PC-9 (cell line): ENCODE results near the gene RAB31. TPM values are rescaled to one million over a fixed set of nuclear protein-coding genes. Genes with fewer than 3 reads are reported as not detected.
"Not testable (repeated sequence)": the region's sequence is repeated elsewhere in the genome, so short reads cannot be mapped to it uniquely, and the experiment has no call there.

ENCODE experiments used
- BruUV-seq: library from RNA; stranded (reverse); fragments of 400-500 nt; replicated peaks from 2 replicates; lab custom pipeline; 2021; lab: Mats Ljungman, UMichigan
- CTCF ChIA-PET: fragments of 300-600 bp; sonication (Branson Sonifier 250); formaldehyde crosslinking; loops from one replicate; lab custom pipeline; 2022; ENCODE audit warnings: antibody characterized with exemption; lab: Charles Lee
- POLR2A ChIA-PET: fragments of 300-600 bp; sonication (Branson Sonifier 250); formaldehyde crosslinking; loops from one replicate; lab custom pipeline; 2022; ENCODE audit warnings: antibody characterized with exemption; ENCODE audit not compliant: unreplicated experiment; lab: Charles Lee
- DNase-seq, 2 experiments: peaks; one replicate each; pipeline versions ENCODE4 v3.0.0 to v3.0.0-alpha.2; 2015 to 2022; ENCODE audit warnings: mixed read lengths in 1 of 2
- H2AFZ ChIP-seq: fragments of 200-600 bp; sonication (generic); 2 replicates; pipeline ENCODE4 v1.8.1; 2017; ENCODE audit warnings: antibody characterized with exemption
- H3F3A ChIP-seq: fragments of 200-600 bp; sonication (generic); 2 replicates; pipeline ENCODE4 v1.8.1; 2017; ENCODE audit warnings: antibody characterized with exemption, mild to moderate bottlenecking, low read depth; ENCODE audit not compliant: insufficient read depth
- H3K27ac ChIP-seq: fragments of 200-600 bp; sonication (generic); 2 replicates; pipeline ENCODE4 v1.6.1; 2016; ENCODE audit warnings: mixed run types
- H3K27me3 ChIP-seq: fragments of 200-600 bp; sonication (generic); 2 replicates; pipeline ENCODE4 v1.6.1; 2016; ENCODE audit warnings: low read depth, mixed run types; ENCODE audit not compliant: insufficient read depth
- H3K36me3 ChIP-seq: fragments of 200-600 bp; sonication (generic); 2 replicates; pipeline ENCODE4 v1.6.1; 2016; ENCODE audit warnings: low read depth, mixed run types
- H3K4me1 ChIP-seq: fragments of 200-600 bp; sonication (generic); replicated peaks from 2 replicates; pipeline ENCODE4 v1.6.1; 2016; ENCODE audit warnings: mixed run types; ENCODE audit not compliant: insufficient read depth
- H3K4me2 ChIP-seq: fragments of 200-600 bp; sonication (generic); 2 replicates; pipeline ENCODE4 v1.6.1; 2017; ENCODE audit warnings: mixed run types
- H3K4me3 ChIP-seq: fragments of 200-600 bp; sonication (generic); 2 replicates; pipeline ENCODE4 v1.6.1; 2016; ENCODE audit warnings: mixed run types
- H3K79me2 ChIP-seq: fragments of 200-600 bp; sonication (generic); 2 replicates; pipeline ENCODE4 v1.6.1; 2017; ENCODE audit warnings: low read depth, mixed run types
- H3K9me2 ChIP-seq: fragments of 200-600 bp; sonication (generic); 2 replicates; pipeline ENCODE4 v1.8.1; 2017; ENCODE audit warnings: mild to moderate bottlenecking; ENCODE audit not compliant: insufficient read depth
- H3K9me3 ChIP-seq: fragments of 200-600 bp; sonication (generic); 2 replicates; pipeline ENCODE4 v1.8.1; 2016; ENCODE audit warnings: low read depth; ENCODE audit not compliant: insufficient read depth
- H4K20me1 ChIP-seq: fragments of 200-600 bp; sonication (generic); 2 replicates; pipeline ENCODE4 v1.8.1; 2017; ENCODE audit not compliant: insufficient read depth
- CTCF ChIP-seq: fragments of 200-600 bp; sonication (generic); conservative IDR thresholded peaks from 2 replicates; pipeline ENCODE4 v1.6.1; 2017; ENCODE audit warnings: mixed run types, antibody characterized with exemption, mild to moderate bottlenecking, moderate library complexity
- EZH2 ChIP-seq: fragments of 200-600 bp; sonication (generic); IDR thresholded peaks from 2 replicates; pipeline ENCODE4 v1.8.0; 2017; ENCODE audit warnings: antibody characterized with exemption, low read depth
- intact Hi-C: fragments of 100-400 bp; cut with micrococcal nuclease; formaldehyde crosslinking; loops from one replicate; pipeline ENCODE4 v1.10.0; 2022; ENCODE audit not compliant: unreplicated experiment
- total RNA-seq: library from RNA; stranded (reverse); gene quantifications from 2 replicates; pipeline ENCODE4 v1.2.3, GENCODE V29; 2021

The RAB31 gene
- total RNA-seq, 1 experiment from 2014 or later = 51.0 TPM

DNA sequence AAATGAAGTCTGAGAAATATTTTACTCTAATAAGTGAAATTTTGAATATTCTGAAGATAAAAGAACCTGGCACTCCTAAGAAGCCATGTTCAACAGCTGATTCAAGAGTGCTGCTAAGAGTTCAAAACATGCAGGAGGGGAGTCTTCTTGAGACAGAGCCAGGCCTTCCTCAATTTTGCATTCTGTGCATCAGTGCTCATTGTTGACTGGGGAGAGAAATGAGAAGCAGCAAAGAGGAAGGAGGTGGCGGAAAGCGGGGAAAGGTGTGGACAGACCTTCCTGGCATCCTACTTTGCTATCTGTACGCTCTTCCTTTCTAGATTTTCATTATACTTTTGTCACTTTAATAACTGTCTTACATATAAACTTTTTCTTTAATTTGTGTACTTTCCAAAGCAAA lies 148.0 kb downstream of the RAB31 start:
- no peak for TF ChIP-seq EZH2
- POLR2A ChIA-PET = interaction anchor here (0.6 kb wide), 1 partner anchor 399 kb away, joined by 4 read pairs; no protein-coding TSS in a partner anchor
- Histone ChIP-seq H2AFZ (no peak overlapping the region), H3K27ac (no peak overlapping the region), H3F3A (peaks cover 14% of the 10 kb centered on the region; the same call in 1 of the 2 replicates), H3K36me3 (peaks cover 25% of the 10 kb centered on the region), H3K9me2 (no peaks in the 10 kb centered on the region), H4K20me1 (no peaks in the 10 kb centered on the region), H3K79me2 (peaks cover 13% of the 10 kb centered on the region), H3K27me3 (no peaks in the 10 kb centered on the region), H3K9me3 (peaks cover 8% of the 10 kb centered on the region), H3K4me3 (no peak overlapping the region), H3K4me1 (peaks cover 17% of the 10 kb centered on the region), H3K4me2 (no peak overlapping the region)
- CTCF ChIA-PET = no interaction called here
- no TSS peak for BruUV-seq
- intact Hi-C loops = no loop called here
- no peak for DNase-seq

DNA sequence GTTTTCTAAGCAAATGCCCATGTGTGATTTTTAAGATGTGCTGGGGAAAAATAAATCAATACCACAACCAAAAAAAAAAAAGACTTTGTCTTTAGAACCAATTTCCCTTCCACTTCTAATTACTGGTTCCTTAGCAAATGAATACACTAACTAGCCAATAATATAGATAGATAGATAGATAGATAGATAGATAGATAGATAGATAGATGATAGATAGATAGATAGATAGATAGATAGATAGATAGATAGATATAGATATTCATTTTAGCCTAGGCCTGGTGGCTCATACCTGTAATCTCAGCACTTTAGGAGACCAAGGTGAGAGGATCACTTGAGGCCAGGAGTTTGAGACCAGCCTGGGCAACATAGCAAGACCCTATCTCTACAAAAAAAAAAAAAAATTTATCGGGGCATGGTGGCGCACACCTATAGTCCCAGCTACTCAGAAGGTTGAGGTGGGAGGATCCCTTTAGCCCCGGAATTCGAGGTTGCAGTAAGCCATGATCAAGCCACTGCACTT lies 149.4 kb downstream of the RAB31 start:
- H3K9me2 ChIP-seq, H3F3A ChIP-seq, H2AFZ ChIP-seq, H4K20me1 ChIP-seq, intact Hi-C loops, POLR2A ChIA-PET, CTCF ChIA-PET, H3K9me3 ChIP-seq, H3K27me3 ChIP-seq, H3K4me2 ChIP-seq, H3K4me3 ChIP-seq, H3K27ac ChIP-seq, DNase-seq, BruUV-seq, H3K79me2 ChIP-seq: not testable (repeated sequence)
- Histone ChIP-seq H3K4me1 (peaks cover 11% of the 10 kb centered on the region), H3K36me3 (peaks cover 20% of the 10 kb centered on the region)

DNA sequence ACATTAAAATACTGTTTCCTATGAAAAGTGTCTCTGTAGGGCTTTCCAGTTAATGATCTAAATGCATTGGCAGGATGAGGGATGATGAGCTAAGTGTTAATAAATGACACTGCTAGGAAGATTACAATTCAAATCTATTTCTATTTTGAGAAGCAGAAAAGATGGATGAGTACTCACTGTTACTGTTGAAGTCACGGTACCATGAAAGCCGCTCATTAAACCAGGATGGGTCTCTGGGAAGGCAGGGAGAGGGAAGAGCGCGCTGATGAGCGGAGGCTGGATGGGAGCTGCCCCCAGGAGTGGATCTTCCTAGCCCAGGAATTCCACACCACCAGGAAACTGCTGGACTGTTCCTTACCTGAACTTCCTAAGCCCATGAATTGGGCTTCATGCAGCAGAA lies 150.5 kb downstream of the RAB31 start:
- no peak overlapping the region for H3K4me2 ChIP-seq
- H3K9me3 ChIP-seq = no peaks in the 10 kb centered on the region
- no peaks in the 10 kb centered on the region for H4K20me1 ChIP-seq
- TF ChIP-seq EZH2 = no peak
- TF ChIP-seq CTCF = no peak
- no peak overlapping the region for H2AFZ ChIP-seq
- H3K9me2 ChIP-seq = no peaks in the 10 kb centered on the region
- no peak overlapping the region for H3K27ac ChIP-seq
- H3K4me3 ChIP-seq = no peak overlapping the region
- peaks cover 15% of the 10 kb centered on the region for H3K36me3 ChIP-seq
- no peaks in the 10 kb centered on the region for H3K27me3 ChIP-seq
- DNase-seq = no peak
- peaks cover 11% of the 10 kb centered on the region; the same call in 1 of the 2 replicates for H3K4me1 ChIP-seq
- ChIA-PET CTCF (no interaction called here), POLR2A (no interaction called here)
- BruUV-seq = no TSS peak
- no peaks in the 10 kb centered on the region for H3K79me2 ChIP-seq
- no peaks in the 10 kb centered on the region for H3F3A ChIP-seq
- intact Hi-C loops = no loop called here

DNA sequence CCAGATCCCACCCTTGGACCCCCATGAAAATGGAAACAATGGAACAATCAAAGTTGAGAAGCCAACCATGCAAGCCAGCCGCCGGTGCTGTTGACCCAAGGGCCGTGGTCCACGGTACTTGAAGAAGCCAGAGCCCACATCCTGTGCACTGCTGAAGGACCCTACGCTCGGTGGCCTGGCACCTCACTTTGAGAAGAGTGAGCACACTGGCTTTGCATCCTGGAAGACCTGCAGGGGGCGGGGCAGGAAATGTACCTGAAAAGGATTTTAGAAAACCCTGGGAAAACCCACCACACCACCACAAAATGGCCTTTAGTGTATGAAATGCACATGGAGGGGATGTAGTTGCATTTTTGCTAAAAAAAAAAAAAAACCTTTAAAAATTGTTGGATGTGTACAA lies 151.1 kb downstream of the RAB31 start:
- no peak overlapping the region for H3K4me2 ChIP-seq
- BruUV-seq = no TSS peak
- intact Hi-C loops = no loop called here

More for the DNA sequence above, 151.1 kb downstream of the RAB31 start:
- no peaks in the 10 kb centered on the region for H3F3A ChIP-seq
- peaks cover 15% of the 10 kb centered on the region for H3K36me3 ChIP-seq
- H3K79me2 ChIP-seq = no peaks in the 10 kb centered on the region
- H3K4me1 ChIP-seq = peaks cover 11% of the 10 kb centered on the region; the same call in 1 of the 2 replicates
- ChIA-PET POLR2A (no interaction called here), CTCF (no interaction called here)
- H3K9me2 ChIP-seq = no peaks in the 10 kb centered on the region
- H3K4me3 ChIP-seq = no peak overlapping the region
- H4K20me1 ChIP-seq = no peaks in the 10 kb centered on the region
- no peaks in the 10 kb centered on the region for H3K27me3 ChIP-seq
- no peak overlapping the region for H3K27ac ChIP-seq
- H2AFZ ChIP-seq = no peak overlapping the region
- no peak for DNase-seq
- TF ChIP-seq EZH2 = no peak
- TF ChIP-seq CTCF = no peak
- no peaks in the 10 kb centered on the region for H3K9me3 ChIP-seq
